ENCODE results near the gene CCDC50. TPM values are rescaled to one million over a fixed set of nuclear protein-coding genes. Genes with fewer than 3 reads are reported as not detected.

The CCDC50 gene
- total RNA-seq, 1 experiment from 2014 or later: 21.0 TPM

DNA sequence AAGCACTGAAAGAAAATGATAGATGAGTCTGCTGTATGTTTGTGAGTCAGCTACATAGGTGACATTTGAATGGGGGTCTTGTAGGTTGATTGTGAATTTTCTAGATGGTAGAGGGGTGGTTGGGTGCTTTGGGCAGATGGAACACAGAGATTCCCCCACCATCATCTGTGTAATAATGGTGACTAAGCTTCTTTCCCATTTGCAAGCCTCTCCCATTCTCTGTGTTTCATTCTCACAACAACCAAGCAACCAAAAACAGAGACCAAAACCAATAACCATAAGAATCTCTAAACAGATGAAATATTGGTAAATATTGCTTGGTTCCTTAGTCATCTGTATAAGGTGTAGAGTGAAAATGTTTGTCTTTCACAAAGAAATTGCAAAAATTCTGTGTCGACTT is 18.9 kb downstream of the CCDC50 start:
- Mint-ChIP-seq H3K27me3 (ENCODE audit: low read depth) (no peaks in the 10 kb centered on the region), H3K27ac (peak overlapping the region in 2 of 3 experiments; percentile 8 to 20; a peak in 1 of 7 replicates), H3K36me3 (ENCODE audit: insufficient read depth in 1 of 3, low read depth in 3 of 3) (no peaks in the 10 kb centered on the region; a peak in 1 of 7 replicates)

More for the DNA sequence above, 18.9 kb downstream of the CCDC50 start:
- Histone ChIP-seq H3K27me3 (ENCODE audit: insufficient read depth, low read length) (no peaks in the 10 kb centered on the region), H3K18ac (ENCODE audit: insufficient read length, low read depth, low read length) (no peak overlapping the region), H3K56ac (ENCODE audit: insufficient read length, low read depth, low read length) (no peak overlapping the region), H3K23ac (ENCODE audit: insufficient read length, low read depth, low read length) (no peak overlapping the region), H3K9me3 (ENCODE audit: control insufficient read depth, low read depth, low read length) (no peaks in the 10 kb centered on the region), H2AFZ (ENCODE audit: low read length) (no peak overlapping the region), H3K79me2 (ENCODE audit: insufficient read depth, low read length) (no peaks in the 10 kb centered on the region), H3K23me2 (ENCODE audit: insufficient read length, low read depth, low read length, poor library complexity, severe bottlenecking) (no peaks in the 10 kb centered on the region), H2BK15ac (ENCODE audit: low read depth, low read length) (no peak overlapping the region), H4K20me1 (ENCODE audit: control insufficient read depth, insufficient read depth, insufficient read length) (no peaks in the 10 kb centered on the region), H4K8ac (replicated peaks; ENCODE audit: insufficient read length, low read depth, low read length) (no peak overlapping the region), H3K9ac (ENCODE audit: extremely low read depth, insufficient read length, low read length) (no peak overlapping the region), H2BK5ac (ENCODE audit: insufficient read length, low read length) (no peak overlapping the region), H4K5ac (ENCODE audit: insufficient read length, low read depth, low read length) (no peak overlapping the region), H3K4ac (ENCODE audit: low read depth, low read length) (no peak overlapping the region), H3K4me1 (ENCODE audit: insufficient read depth, low read length) (peaks cover 2% of the 10 kb centered on the region; the same call in 1 of the 2 replicates), H2BK20ac (ENCODE audit: low read depth, low read length, poor library complexity, severe bottlenecking) (no peak overlapping the region), H2BK12ac (ENCODE audit: insufficient read length, low read depth, low read length) (no peak overlapping the region), H3K79me1 (ENCODE audit: insufficient read depth, low read depth, low read length, poor library complexity, severe bottlenecking) (peaks cover 2% of the 10 kb centered on the region), H2AK5ac (ENCODE audit: insufficient read length, low read length) (no peak overlapping the region), H2BK120ac (ENCODE audit: low read depth, low read length, poor library complexity, severe bottlenecking) (no peak overlapping the region), H3K27ac (ENCODE audit: insufficient read length, low read depth, low read length) (no peak overlapping the region), H3T11ph (ENCODE audit: low read length) (no peak overlapping the region), H3K14ac (ENCODE audit: insufficient read depth, low read length) (no peak overlapping the region), H3K4me2 (ENCODE audit: insufficient read depth, insufficient read length, low read length) (no peak overlapping the region), H4K91ac (ENCODE audit: insufficient read length, low read depth, low read length) (no peak overlapping the region)
- DNase-seq: no peak
- TF ChIP-seq, protein P1, sequence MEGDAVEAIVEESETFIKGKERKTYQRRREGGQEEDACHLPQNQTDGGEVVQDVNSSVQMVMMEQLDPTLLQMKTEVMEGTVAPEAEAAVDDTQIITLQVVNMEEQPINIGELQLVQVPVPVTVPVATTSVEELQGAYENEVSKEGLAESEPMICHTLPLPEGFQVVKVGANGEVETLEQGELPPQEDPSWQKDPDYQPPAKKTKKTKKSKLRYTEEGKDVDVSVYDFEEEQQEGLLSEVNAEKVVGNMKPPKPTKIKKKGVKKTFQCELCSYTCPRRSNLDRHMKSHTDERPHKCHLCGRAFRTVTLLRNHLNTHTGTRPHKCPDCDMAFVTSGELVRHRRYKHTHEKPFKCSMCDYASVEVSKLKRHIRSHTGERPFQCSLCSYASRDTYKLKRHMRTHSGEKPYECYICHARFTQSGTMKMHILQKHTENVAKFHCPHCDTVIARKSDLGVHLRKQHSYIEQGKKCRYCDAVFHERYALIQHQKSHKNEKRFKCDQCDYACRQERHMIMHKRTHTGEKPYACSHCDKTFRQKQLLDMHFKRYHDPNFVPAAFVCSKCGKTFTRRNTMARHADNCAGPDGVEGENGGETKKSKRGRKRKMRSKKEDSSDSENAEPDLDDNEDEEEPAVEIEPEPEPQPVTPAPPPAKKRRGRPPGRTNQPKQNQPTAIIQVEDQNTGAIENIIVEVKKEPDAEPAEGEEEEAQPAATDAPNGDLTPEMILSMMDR (conservative IDR thresholded peaks at IDR 0.05): no peak
- no CpG with 5 or more reads among the region's 1 CpG for WGBS (ENCODE audit: extremely low coverage, insufficient read length, low lambda C conversion rate)
- Mint-ChIP-seq H3K9me3 (no peaks in the 10 kb centered on the region), H3K4me3 (no peak overlapping the region), H3K4me1 (peaks cover 39 to 41% of the 10 kb centered on the region in 2 experiments)

Data from H9 (cell line).